Nephron (organoid): ENCODE measurements around the gene TRIM17.

ENCODE experiments used
- H3K27ac Mint-ChIP-seq, 3 experiments: 2 replicates each; pipeline ENCODE4 v1.8.0; 2020; ENCODE audit warnings: mixed read lengths in 3 of 3, mild to moderate bottlenecking in 2 of 3, moderate library complexity in 1 of 3
- H3K27me3 Mint-ChIP-seq: 2 replicates; pipeline ENCODE4 v1.8.0; 2021; ENCODE audit warnings: low read depth, mild to moderate bottlenecking, moderate library complexity, mixed read lengths
- H3K36me3 Mint-ChIP-seq: 2 replicates; pipeline ENCODE4 v1.8.0; 2020; ENCODE audit warnings: low read depth, mixed read lengths
- H3K4me1 Mint-ChIP-seq: 2 replicates; pipeline ENCODE4 v1.8.0; 2020; ENCODE audit warnings: mixed read lengths
- H3K4me3 Mint-ChIP-seq, 3 experiments: 2 replicates each; pipeline ENCODE4 v1.8.0; 2020; ENCODE audit warnings: mild to moderate bottlenecking in 3 of 3, mixed read lengths in 3 of 3, moderate library complexity in 2 of 3
- H3K9me3 Mint-ChIP-seq: 2 replicates; pipeline ENCODE4 v1.8.0; 2020; ENCODE audit warnings: mixed read lengths
- TF ChIP-seq, protein P1 (sequence below), 3 experiments: fragments of 200-600 bp; sonication (generic); IDR thresholded peaks; one replicate each; pipeline ENCODE4 v1.5.0; 2021; ENCODE audit warnings: antibody characterized with exemption in 3 of 3; ENCODE audit not compliant: unreplicated experiment in 3 of 3

The TRIM17 gene

DNA sequence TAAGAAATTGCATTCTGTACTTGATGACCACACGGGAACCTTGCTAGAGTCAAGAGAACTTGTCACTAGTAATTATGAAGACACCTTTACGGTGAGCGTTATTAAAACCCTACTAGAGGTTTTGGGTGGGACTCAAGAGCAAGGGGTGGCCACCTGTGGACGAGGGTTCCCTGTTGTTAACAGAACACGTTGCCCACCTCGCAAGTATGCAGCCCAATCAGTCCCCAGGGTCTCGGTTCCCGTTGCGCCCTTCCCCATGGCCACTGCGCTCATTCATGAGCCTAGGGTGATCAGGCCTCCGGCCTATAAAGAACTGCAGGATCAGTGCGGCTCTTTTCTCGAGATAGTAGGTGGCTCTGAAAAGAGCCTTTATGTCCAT lies 40.3 kb upstream of the TRIM17 start:
- Mint-ChIP-seq H3K9me3 (no peaks in the 10 kb centered on the region), H3K36me3 (peaks cover 7% of the 10 kb centered on the region), H3K27me3 (peaks cover 6% of the 10 kb centered on the region), H3K27ac (peak overlapping the region; percentile 83 to 97 (median 94)), H3K4me3 (peak overlapping the region; percentile 94 to 97 (median 96)), H3K4me1 (peaks cover 21% of the 10 kb centered on the region)
- TF ChIP-seq, protein P1, sequence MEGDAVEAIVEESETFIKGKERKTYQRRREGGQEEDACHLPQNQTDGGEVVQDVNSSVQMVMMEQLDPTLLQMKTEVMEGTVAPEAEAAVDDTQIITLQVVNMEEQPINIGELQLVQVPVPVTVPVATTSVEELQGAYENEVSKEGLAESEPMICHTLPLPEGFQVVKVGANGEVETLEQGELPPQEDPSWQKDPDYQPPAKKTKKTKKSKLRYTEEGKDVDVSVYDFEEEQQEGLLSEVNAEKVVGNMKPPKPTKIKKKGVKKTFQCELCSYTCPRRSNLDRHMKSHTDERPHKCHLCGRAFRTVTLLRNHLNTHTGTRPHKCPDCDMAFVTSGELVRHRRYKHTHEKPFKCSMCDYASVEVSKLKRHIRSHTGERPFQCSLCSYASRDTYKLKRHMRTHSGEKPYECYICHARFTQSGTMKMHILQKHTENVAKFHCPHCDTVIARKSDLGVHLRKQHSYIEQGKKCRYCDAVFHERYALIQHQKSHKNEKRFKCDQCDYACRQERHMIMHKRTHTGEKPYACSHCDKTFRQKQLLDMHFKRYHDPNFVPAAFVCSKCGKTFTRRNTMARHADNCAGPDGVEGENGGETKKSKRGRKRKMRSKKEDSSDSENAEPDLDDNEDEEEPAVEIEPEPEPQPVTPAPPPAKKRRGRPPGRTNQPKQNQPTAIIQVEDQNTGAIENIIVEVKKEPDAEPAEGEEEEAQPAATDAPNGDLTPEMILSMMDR (IDR thresholded peaks at IDR 0.05; ENCODE audit: unreplicated experiment in 3 of 3): no peak

DNA sequence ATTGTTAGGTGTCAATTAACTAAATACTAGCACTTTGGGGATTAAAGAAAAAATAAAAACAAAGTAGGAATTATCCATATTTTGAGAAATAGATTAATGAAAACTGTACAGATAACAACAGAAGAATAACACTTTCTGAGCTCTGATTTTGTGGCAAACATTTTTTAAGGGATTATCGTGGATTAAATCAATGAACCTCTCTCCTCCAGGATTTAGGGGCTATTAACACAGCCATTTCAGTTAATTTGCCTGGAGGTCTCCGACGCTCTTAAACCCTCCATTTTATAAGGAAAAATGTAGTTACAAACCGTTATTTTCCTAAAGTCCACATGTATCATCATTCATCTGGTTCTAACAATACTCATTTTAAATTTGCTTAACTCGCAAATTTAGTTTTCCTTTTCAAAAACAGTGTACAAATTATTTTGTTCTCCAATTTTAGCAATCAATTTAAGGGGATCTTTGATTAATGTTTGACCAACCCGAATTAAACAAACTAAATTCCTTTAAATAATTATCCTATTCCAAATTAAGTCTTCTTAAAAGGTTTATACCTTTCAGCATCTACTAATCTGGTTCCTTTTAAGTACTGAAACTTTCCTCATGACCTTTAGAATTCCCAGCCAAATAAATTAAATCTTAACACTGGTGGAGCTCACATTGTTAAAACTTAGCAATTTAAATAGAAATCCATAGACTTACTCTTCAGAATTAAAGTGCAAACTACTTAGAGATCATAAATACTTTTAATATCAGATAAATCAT lies 39.8 kb upstream of the TRIM17 start:
- H3K36me3 Mint-ChIP-seq: peaks cover 7% of the 10 kb centered on the region
- TF ChIP-seq, protein P1 (IDR thresholded peaks at IDR 0.05; ENCODE audit: unreplicated experiment in 3 of 3): no peak
- H3K4me3 Mint-ChIP-seq: peak overlapping the region; percentile 94 to 97 (median 96)
- H3K4me1 Mint-ChIP-seq: peaks cover 21% of the 10 kb centered on the region
- H3K27ac Mint-ChIP-seq: peak overlapping the region; percentile 83 to 97 (median 94)
- peaks cover 6% of the 10 kb centered on the region for H3K27me3 Mint-ChIP-seq
- no peaks in the 10 kb centered on the region for H3K9me3 Mint-ChIP-seq

DNA sequence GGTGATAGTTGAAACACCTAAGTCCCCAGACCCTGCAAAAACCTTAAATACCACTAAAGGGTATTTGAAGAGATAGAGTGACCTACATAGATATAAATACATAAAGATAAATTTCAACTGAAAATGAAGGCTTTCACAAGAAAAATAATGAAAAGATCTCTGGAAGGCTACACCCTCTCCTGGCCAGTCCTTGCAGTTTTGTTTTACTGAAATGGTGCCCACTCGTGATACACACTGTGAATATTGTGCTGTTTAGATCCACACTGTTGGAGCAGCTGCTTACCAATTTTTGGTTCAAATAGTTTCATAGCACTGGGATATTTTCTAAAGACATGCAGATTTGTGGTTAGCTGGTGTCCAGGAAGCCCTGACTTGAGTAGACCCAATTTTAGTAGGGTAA lies 39.1 kb upstream of the TRIM17 start:
- Mint-ChIP-seq H3K36me3 (peaks cover 7% of the 10 kb centered on the region), H3K27ac (peak overlapping the region in 2 of 3 experiments; percentile 65 to 69), H3K9me3 (no peaks in the 10 kb centered on the region), H3K4me3 (peak overlapping the region; percentile 66 to 82 (median 72)), H3K27me3 (peaks cover 2% of the 10 kb centered on the region), H3K4me1 (peaks cover 17% of the 10 kb centered on the region)
- TF ChIP-seq, protein P1 (IDR thresholded peaks at IDR 0.05; ENCODE audit: unreplicated experiment in 3 of 3): peak; percentile 22 to 43 (median 26)

DNA sequence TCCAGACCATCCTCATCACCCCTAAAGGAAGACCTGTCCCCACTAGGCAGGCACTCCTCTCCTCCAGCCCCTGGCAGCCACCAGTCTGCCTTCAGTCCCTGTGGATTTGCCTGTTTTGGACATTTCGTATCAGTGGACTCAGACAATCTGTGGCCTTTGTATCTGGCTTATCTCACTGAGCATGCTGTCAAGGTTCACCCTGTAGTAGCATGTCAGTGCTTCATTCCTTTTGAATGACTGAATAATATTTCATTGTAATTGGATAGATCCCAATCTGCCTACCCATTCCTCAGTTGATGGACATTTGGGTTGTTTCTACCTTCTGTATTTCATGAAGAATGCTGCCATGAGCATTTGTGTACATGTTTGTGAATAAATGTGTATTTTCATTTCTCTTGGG lies 37.6 kb upstream of the TRIM17 start:
- Mint-ChIP-seq H3K4me3 (peak overlapping the region in 2 of 3 experiments; percentile 31 to 48), H3K27me3 (no peaks in the 10 kb centered on the region), H3K9me3 (no peaks in the 10 kb centered on the region), H3K36me3 (peaks cover 7% of the 10 kb centered on the region), H3K27ac (no peak overlapping the region), H3K4me1 (peaks cover 17% of the 10 kb centered on the region)
- TF ChIP-seq, protein P1 (IDR thresholded peaks at IDR 0.05; ENCODE audit: unreplicated experiment in 3 of 3): no peak

DNA sequence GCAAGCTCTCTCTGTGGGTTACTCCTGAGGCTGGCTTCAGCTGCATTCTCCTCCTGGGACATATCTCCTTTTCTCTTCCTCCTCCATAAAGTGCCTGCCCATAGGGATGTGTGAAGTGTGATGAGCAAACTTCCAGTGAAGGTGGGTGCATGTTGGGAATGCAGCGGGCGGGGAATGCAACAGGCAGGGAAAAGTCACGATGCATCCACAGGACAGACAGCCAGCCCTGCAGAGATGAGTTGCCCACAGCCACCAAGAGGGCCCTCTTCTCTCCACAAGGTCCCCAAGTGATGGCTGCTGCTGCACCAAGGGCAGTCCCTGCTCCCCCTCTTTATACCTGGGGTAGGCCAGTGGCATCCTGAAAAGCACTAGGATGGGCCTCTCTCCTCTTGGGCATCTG lies 37.0 kb upstream of the TRIM17 start:
- no peaks in the 10 kb centered on the region for H3K9me3 Mint-ChIP-seq
- no peak overlapping the region for H3K27ac Mint-ChIP-seq
- peaks cover 7% of the 10 kb centered on the region for H3K36me3 Mint-ChIP-seq
- H3K4me1 Mint-ChIP-seq: peaks cover 17% of the 10 kb centered on the region
- no peak overlapping the region for H3K4me3 Mint-ChIP-seq
- TF ChIP-seq, protein P1 (IDR thresholded peaks at IDR 0.05; ENCODE audit: unreplicated experiment in 3 of 3): no peak
- H3K27me3 Mint-ChIP-seq: no peaks in the 10 kb centered on the region
